ENCODE results near the gene OSER1.
"Not testable (repeated sequence)": the region's sequence is repeated elsewhere in the genome, so short reads cannot be mapped to it uniquely, and the experiment has no call there.

The OSER1 gene

DNA sequence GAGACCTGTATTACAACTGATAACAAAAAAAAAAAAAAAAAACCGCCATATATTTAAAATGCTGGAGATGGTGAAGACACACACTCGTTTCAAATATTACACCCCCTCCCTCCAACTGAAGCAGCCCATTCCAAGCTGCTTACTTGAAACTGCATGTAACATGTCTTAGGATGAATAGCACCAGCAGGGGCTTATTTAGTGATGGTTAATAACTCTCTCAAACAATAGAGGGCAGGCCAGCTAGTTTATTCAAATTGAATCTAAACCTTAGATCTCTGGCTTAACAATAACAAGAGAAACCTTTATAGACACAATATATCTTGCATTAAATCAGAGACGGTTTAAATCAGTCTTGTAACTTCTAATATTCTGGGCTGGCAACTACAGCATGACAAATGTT lies 14.3 kb downstream of the OSER1 start:
- H3K9me2 ChIP-seq (replicated peaks; ENCODE audit: low read depth, low read length): no peaks in the 10 kb centered on the region
- peaks cover 49% of the 10 kb centered on the region for H3K36me3 ChIP-seq (ENCODE audit: insufficient read depth, low read length)
- TF ChIP-seq, protein P1, sequence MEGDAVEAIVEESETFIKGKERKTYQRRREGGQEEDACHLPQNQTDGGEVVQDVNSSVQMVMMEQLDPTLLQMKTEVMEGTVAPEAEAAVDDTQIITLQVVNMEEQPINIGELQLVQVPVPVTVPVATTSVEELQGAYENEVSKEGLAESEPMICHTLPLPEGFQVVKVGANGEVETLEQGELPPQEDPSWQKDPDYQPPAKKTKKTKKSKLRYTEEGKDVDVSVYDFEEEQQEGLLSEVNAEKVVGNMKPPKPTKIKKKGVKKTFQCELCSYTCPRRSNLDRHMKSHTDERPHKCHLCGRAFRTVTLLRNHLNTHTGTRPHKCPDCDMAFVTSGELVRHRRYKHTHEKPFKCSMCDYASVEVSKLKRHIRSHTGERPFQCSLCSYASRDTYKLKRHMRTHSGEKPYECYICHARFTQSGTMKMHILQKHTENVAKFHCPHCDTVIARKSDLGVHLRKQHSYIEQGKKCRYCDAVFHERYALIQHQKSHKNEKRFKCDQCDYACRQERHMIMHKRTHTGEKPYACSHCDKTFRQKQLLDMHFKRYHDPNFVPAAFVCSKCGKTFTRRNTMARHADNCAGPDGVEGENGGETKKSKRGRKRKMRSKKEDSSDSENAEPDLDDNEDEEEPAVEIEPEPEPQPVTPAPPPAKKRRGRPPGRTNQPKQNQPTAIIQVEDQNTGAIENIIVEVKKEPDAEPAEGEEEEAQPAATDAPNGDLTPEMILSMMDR (conservative IDR thresholded peaks at IDR 0.05; ENCODE audit: low read length): peak; percentile 23
- no peak for TF ChIP-seq EZH2phosphoT487 (IDR thresholded peaks at IDR 0.05; ENCODE audit: borderline replicate concordance)
- no peaks in the 10 kb centered on the region for H4K20me1 ChIP-seq (ENCODE audit: insufficient read depth, low read length, poor library complexity, severe bottlenecking)
- no peaks in the 10 kb centered on the region for H3K9me3 ChIP-seq (ENCODE audit: insufficient read depth, low read depth, low read length)
- H3K4me2 ChIP-seq (ENCODE audit: low read depth, low read length, poor library complexity, severe bottlenecking): no peak overlapping the region
- no peaks in the 10 kb centered on the region for H3K27me3 ChIP-seq (ENCODE audit: insufficient read depth, low read length, poor library complexity, severe bottlenecking)
- no peaks in the 10 kb centered on the region; the same call in 1 of the 2 replicates for H3K79me2 ChIP-seq (ENCODE audit: insufficient read depth, low read length)
- peaks cover 3% of the 10 kb centered on the region for H3K4me1 ChIP-seq (ENCODE audit: insufficient read depth, low read length, poor library complexity, severe bottlenecking)
- H2AFZ ChIP-seq (ENCODE audit: low read length): no peak overlapping the region
- H3K9ac ChIP-seq (ENCODE audit: low read depth, low read length, poor library complexity, severe bottlenecking): no peak overlapping the region
- no peak overlapping the region for H3K4me3 ChIP-seq (ENCODE audit: low read length, poor library complexity, severe bottlenecking)
- H3F3A ChIP-seq (ENCODE audit: low read depth): no peaks in the 10 kb centered on the region

- H3K4me2 ChIP-seq (ENCODE audit: low read depth, low read length, poor library complexity, severe bottlenecking): no peak overlapping the region
- H3K36me3 ChIP-seq (ENCODE audit: insufficient read depth, low read length): peaks cover 42% of the 10 kb centered on the region
- H2AFZ ChIP-seq (ENCODE audit: low read length): no peak overlapping the region
- no peak overlapping the region for H3K4me3 ChIP-seq (ENCODE audit: low read length, poor library complexity, severe bottlenecking)
- no peaks in the 10 kb centered on the region for H4K20me1 ChIP-seq (ENCODE audit: insufficient read depth, low read length, poor library complexity, severe bottlenecking)
- TF ChIP-seq EZH2phosphoT487 (IDR thresholded peaks at IDR 0.05; ENCODE audit: borderline replicate concordance): no peak
- TF ChIP-seq, protein P1 (conservative IDR thresholded peaks at IDR 0.05; ENCODE audit: low read length): no peak
- peaks cover 3% of the 10 kb centered on the region for H3K4me1 ChIP-seq (ENCODE audit: insufficient read depth, low read length, poor library complexity, severe bottlenecking)
- H3K9me2 ChIP-seq (replicated peaks; ENCODE audit: low read depth, low read length): no peaks in the 10 kb centered on the region
- H3K27me3 ChIP-seq (ENCODE audit: insufficient read depth, low read length, poor library complexity, severe bottlenecking): no peaks in the 10 kb centered on the region
- H3F3A ChIP-seq (ENCODE audit: low read depth): no peaks in the 10 kb centered on the region
- no peak overlapping the region for H3K9ac ChIP-seq (ENCODE audit: low read depth, low read length, poor library complexity, severe bottlenecking)
- H3K79me2 ChIP-seq (ENCODE audit: insufficient read depth, low read length): no peaks in the 10 kb centered on the region
- no peaks in the 10 kb centered on the region for H3K9me3 ChIP-seq (ENCODE audit: insufficient read depth, low read depth, low read length)
Observed at GRCh38 chr20:44195605-44196004, 15.0 kb downstream of the OSER1 start.

GRCh38 chr20:44193801-44194200 lies 16.8 kb downstream of the OSER1 start:
- Histone ChIP-seq H3K9me3 (ENCODE audit: insufficient read depth, low read depth, low read length) (no peaks in the 10 kb centered on the region), H3F3A (ENCODE audit: low read depth) (no peaks in the 10 kb centered on the region), H3K36me3 (ENCODE audit: insufficient read depth, low read length) (peaks cover 24% of the 10 kb centered on the region; the same call in 1 of the 2 replicates), H2AFZ (ENCODE audit: low read length) (no peak overlapping the region), H3K9ac (ENCODE audit: low read depth, low read length, poor library complexity, severe bottlenecking) (no peak overlapping the region), H3K4me2 (ENCODE audit: low read depth, low read length, poor library complexity, severe bottlenecking) (no peak overlapping the region), H3K4me3 (ENCODE audit: low read length, poor library complexity, severe bottlenecking) (no peak overlapping the region), H3K4me1 (ENCODE audit: insufficient read depth, low read length, poor library complexity, severe bottlenecking) (peaks cover 3% of the 10 kb centered on the region), H3K9me2 (replicated peaks; ENCODE audit: low read depth, low read length) (no peaks in the 10 kb centered on the region), H4K20me1 (ENCODE audit: insufficient read depth, low read length, poor library complexity, severe bottlenecking) (no peaks in the 10 kb centered on the region), H3K79me2 (ENCODE audit: insufficient read depth, low read length) (no peaks in the 10 kb centered on the region), H3K27me3 (ENCODE audit: insufficient read depth, low read length, poor library complexity, severe bottlenecking) (no peaks in the 10 kb centered on the region)
- TF ChIP-seq, protein P1 (conservative IDR thresholded peaks at IDR 0.05; ENCODE audit: low read length): no peak
- TF ChIP-seq EZH2phosphoT487 (IDR thresholded peaks at IDR 0.05; ENCODE audit: borderline replicate concordance): no peak

DNA sequence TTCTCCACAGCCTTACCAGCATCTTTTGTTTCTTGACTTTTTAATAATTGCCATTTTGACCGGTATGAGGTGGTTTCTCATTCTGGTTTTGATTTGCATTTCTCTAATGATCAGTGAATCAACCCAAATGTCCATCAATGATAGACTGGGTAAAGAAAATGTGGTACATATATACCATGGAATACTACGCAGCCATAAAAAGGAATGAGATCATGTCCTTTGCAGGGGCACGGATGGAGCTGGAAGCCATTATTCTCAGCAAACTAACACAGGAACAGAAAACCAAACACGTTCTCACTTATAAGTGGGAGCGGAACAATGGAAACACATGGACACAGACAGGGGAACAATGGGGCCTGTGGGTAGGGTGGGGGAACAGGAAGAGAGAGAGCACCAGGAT lies 18.9 kb downstream of the OSER1 start:
- H3K27me3 ChIP-seq (ENCODE audit: insufficient read depth, low read length, poor library complexity, severe bottlenecking); H3K79me2 ChIP-seq (ENCODE audit: insufficient read depth, low read length); H3F3A ChIP-seq (ENCODE audit: low read depth); H2AFZ ChIP-seq (ENCODE audit: low read length); H3K4me2 ChIP-seq (ENCODE audit: low read depth, low read length, poor library complexity, severe bottlenecking); H4K20me1 ChIP-seq (ENCODE audit: insufficient read depth, low read length, poor library complexity, severe bottlenecking); H3K4me3 ChIP-seq (ENCODE audit: low read length, poor library complexity, severe bottlenecking); H3K9me3 ChIP-seq (ENCODE audit: insufficient read depth, low read depth, low read length); H3K9me2 ChIP-seq (replicated peaks; ENCODE audit: low read depth, low read length); H3K4me1 ChIP-seq (ENCODE audit: insufficient read depth, low read length, poor library complexity, severe bottlenecking); H3K36me3 ChIP-seq (ENCODE audit: insufficient read depth, low read length); H3K9ac ChIP-seq (ENCODE audit: low read depth, low read length, poor library complexity, severe bottlenecking): not testable (repeated sequence)

All from Loucy (cell line).